ENCODE results near the gene MC1R.

- TF ChIP-seq, protein P1, sequence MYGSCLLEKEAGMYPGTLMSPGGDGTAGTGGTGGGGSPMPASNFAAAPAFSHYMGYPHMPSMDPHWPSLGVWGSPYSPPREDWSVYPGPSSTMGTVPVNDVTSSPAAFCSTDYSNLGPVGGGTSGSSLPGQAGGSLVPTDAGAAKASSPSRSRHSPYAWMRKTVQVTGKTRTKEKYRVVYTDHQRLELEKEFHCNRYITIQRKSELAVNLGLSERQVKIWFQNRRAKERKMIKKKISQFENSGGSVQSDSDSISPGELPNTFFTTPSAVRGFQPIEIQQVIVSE (CRISPR knock-in tag; IDR thresholded peaks at IDR 0.05; ENCODE audit: borderline replicate concordance), result no peak
- TF ChIP-seq CTCF (IDR thresholded peaks at IDR 0.05), result no peak
- TF ChIP-seq, protein P2, sequence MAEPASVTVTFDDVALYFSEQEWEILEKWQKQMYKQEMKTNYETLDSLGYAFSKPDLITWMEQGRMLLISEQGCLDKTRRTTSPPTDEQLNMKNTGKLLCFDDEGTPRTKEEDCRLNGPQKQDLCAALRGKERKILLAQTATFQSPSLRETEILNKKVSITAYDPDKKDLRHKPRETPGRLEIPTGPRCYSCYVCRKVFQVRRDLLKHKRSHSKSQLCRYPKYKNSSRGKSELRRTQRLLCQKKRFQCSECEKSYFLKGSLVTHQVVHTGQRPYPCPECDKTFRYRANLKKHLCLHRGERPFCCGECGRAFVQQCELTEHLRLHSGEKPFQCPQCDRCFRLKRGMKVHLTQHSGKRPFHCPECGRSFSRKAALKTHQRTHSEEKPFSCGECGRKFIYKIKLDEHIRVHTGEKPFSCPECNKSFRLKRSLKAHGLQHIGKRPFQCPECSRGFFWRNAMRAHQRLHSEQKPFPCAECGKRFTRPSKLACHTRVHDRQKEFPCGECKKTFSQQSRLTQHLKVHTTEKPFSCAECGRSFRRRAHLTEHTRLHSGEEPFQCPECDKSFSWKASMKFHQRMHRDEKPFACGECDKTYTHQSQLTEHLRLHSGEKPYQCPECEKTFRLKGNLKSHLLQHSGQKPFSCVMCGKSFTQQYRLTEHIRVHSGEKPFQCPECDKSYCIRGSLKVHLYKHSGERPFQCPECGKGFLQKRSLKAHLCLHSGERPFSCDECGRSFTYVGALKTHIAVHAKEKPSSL (CRISPR knock-in tag; conservative IDR thresholded peaks at IDR 0.05), result no peak
- TF ChIP-seq ATF1 (CRISPR knock-in tag; IDR thresholded peaks at IDR 0.05), result no peak
- TF ChIP-seq, protein P3, sequence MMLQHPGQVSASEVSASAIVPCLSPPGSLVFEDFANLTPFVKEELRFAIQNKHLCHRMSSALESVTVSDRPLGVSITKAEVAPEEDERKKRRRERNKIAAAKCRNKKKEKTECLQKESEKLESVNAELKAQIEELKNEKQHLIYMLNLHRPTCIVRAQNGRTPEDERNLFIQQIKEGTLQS (CRISPR knock-in tag; conservative IDR thresholded peaks at IDR 0.05), result no peak
- TF ChIP-seq, protein P4, sequence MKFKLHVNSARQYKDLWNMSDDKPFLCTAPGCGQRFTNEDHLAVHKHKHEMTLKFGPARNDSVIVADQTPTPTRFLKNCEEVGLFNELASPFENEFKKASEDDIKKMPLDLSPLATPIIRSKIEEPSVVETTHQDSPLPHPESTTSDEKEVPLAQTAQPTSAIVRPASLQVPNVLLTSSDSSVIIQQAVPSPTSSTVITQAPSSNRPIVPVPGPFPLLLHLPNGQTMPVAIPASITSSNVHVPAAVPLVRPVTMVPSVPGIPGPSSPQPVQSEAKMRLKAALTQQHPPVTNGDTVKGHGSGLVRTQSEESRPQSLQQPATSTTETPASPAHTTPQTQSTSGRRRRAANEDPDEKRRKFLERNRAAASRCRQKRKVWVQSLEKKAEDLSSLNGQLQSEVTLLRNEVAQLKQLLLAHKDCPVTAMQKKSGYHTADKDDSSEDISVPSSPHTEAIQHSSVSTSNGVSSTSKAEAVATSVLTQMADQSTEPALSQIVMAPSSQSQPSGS (CRISPR knock-in tag; IDR thresholded peaks at IDR 0.05; ENCODE audit: borderline replicate concordance, low read depth), result no peak
- no peak for TF ChIP-seq SMAD3 (CRISPR knock-in tag; IDR thresholded peaks at IDR 0.05; ENCODE audit: borderline replicate concordance)
Measured at GRCh38 chr16:89905511-89906139, 13.0 kb upstream of the MC1R start.

Data from WTC11 (cell line).